H9 (cell line): Measurements from ENCODE around the gene POLDIP3. TPM values are rescaled to one million over a fixed set of nuclear protein-coding genes. Genes with fewer than 3 reads are reported as not detected.
"Not testable (repeated sequence)": the region's sequence is repeated elsewhere in the genome, so short reads cannot be mapped to it uniquely, and the experiment has no call there.

Experiments used
- DNase-seq: peaks from one replicate; pipeline ENCODE4 v3.0.0-alpha.2; 2017
- H2AFZ ChIP-seq: one replicate; pipeline ENCODE4 v1.6.1; 2013; ENCODE audit warnings: mild to moderate bottlenecking, low read length, control low read depth, moderate library complexity
- H2AK5ac ChIP-seq: 2 replicates; pipeline ENCODE4 v1.6.1; 2013; ENCODE audit warnings: low read length, control low read depth, mixed read lengths; ENCODE audit not compliant: insufficient read length
- H2BK120ac ChIP-seq: one replicate; pipeline ENCODE4 v1.6.1; 2013; ENCODE audit warnings: low read depth, mild to moderate bottlenecking, low read length, control low read depth, inconsistent platforms; ENCODE audit not compliant: poor library complexity, severe bottlenecking
- H2BK12ac ChIP-seq: 2 replicates; pipeline ENCODE4 v1.6.1; 2013; ENCODE audit warnings: low read length, control low read depth, mixed read lengths, low read depth; ENCODE audit not compliant: insufficient read length
- H2BK15ac ChIP-seq: 2 replicates; pipeline ENCODE4 v1.6.1; 2013; ENCODE audit warnings: low read depth, low read length, control low read depth
- H2BK20ac ChIP-seq: one replicate; pipeline ENCODE4 v1.6.1; 2013; ENCODE audit warnings: low read depth, mild to moderate bottlenecking, low read length, control low read depth, inconsistent platforms; ENCODE audit not compliant: poor library complexity, severe bottlenecking
- H2BK5ac ChIP-seq: 2 replicates; pipeline ENCODE4 v1.6.1; 2013; ENCODE audit warnings: low read length, control low read depth, mixed read lengths; ENCODE audit not compliant: insufficient read length
- H3K14ac ChIP-seq: 2 replicates; pipeline ENCODE4 v1.6.1; 2013; ENCODE audit warnings: low read length, control low read depth; ENCODE audit not compliant: insufficient read depth
- H3K18ac ChIP-seq: 2 replicates; pipeline ENCODE4 v1.6.1; 2013; ENCODE audit warnings: low read depth, mild to moderate bottlenecking, mixed read lengths, low read length, control low read depth; ENCODE audit not compliant: insufficient read length
- H3K23ac ChIP-seq: 2 replicates; pipeline ENCODE4 v1.6.1; 2013; ENCODE audit warnings: low read length, control low read depth, mixed read lengths, low read depth; ENCODE audit not compliant: insufficient read length
- H3K23me2 ChIP-seq: 2 replicates; pipeline ENCODE4 v1.6.1; 2013; ENCODE audit warnings: low read depth, mild to moderate bottlenecking, mixed read lengths, low read length, control low read depth; ENCODE audit not compliant: insufficient read length, poor library complexity, severe bottlenecking
- H3K27ac ChIP-seq: 2 replicates; pipeline ENCODE4 v1.5.1; 2013; ENCODE audit warnings: low read length, control low read depth, mixed read lengths, low read depth; ENCODE audit not compliant: insufficient read length
- H3K27me3 ChIP-seq: 2 replicates; pipeline ENCODE4 v1.6.1; 2013; ENCODE audit warnings: low read length, control low read depth, inconsistent platforms; ENCODE audit not compliant: insufficient read depth
- H3K4ac ChIP-seq: 2 replicates; pipeline ENCODE4 v1.6.1; 2013; ENCODE audit warnings: low read depth, mild to moderate bottlenecking, control low read depth, inconsistent platforms, low read length, moderate library complexity
- H3K4me1 ChIP-seq: 2 replicates; pipeline ENCODE4 v1.6.1; 2013; ENCODE audit warnings: low read length, control low read depth, inconsistent platforms; ENCODE audit not compliant: insufficient read depth
- H3K4me2 ChIP-seq: 2 replicates; pipeline ENCODE4 v1.6.1; 2013; ENCODE audit warnings: low read length, control low read depth, mixed read lengths; ENCODE audit not compliant: insufficient read length, insufficient read depth
- H3K56ac ChIP-seq: 2 replicates; pipeline ENCODE4 v1.6.1; 2013; ENCODE audit warnings: low read depth, mild to moderate bottlenecking, mixed read lengths, low read length, control low read depth; ENCODE audit not compliant: insufficient read length
- H3K79me1 ChIP-seq: 2 replicates; pipeline ENCODE4 v1.6.1; 2013; ENCODE audit warnings: low read depth, mild to moderate bottlenecking, moderate library complexity, low read length, control low read depth, inconsistent platforms; ENCODE audit not compliant: insufficient read depth, poor library complexity, severe bottlenecking
- H3K79me2 ChIP-seq: 2 replicates; pipeline ENCODE4 v1.6.1; 2013; ENCODE audit warnings: low read length, control low read depth, inconsistent platforms; ENCODE audit not compliant: insufficient read depth
- H3K9ac ChIP-seq: 2 replicates; pipeline ENCODE4 v1.6.1; 2013; ENCODE audit warnings: low read length, control low read depth, mixed read lengths; ENCODE audit not compliant: insufficient read length; ENCODE audit errors: extremely low read depth
- H3K9me3 ChIP-seq: one replicate; pipeline ENCODE4 v1.6.1; 2013; ENCODE audit warnings: low read depth, low read length, inconsistent platforms; ENCODE audit not compliant: control insufficient read depth
- H3T11ph ChIP-seq: one replicate; pipeline ENCODE4 v1.6.1; 2013; ENCODE audit warnings: mild to moderate bottlenecking, low read length, control low read depth, inconsistent platforms
- H4K20me1 ChIP-seq: one replicate; pipeline ENCODE4 v1.6.1; 2013; ENCODE audit not compliant: control insufficient read depth, insufficient read length, insufficient read depth
- H4K5ac ChIP-seq: 2 replicates; pipeline ENCODE4 v1.6.1; 2013; ENCODE audit warnings: low read depth, mild to moderate bottlenecking, mixed read lengths, low read length, control low read depth; ENCODE audit not compliant: insufficient read length
- H4K8ac ChIP-seq: replicated peaks from 2 replicates; pipeline ENCODE4 v1.6.1; 2013; ENCODE audit warnings: low read length, control low read depth, mixed read lengths, low read depth; ENCODE audit not compliant: insufficient read length
- H4K91ac ChIP-seq: 2 replicates; pipeline ENCODE4 v1.6.1; 2013; ENCODE audit warnings: low read depth, mild to moderate bottlenecking, moderate library complexity, mixed read lengths, low read length, control low read depth; ENCODE audit not compliant: insufficient read length
- H3K27ac Mint-ChIP-seq, 3 experiments: 2 replicates in 2 of 3; 3 replicates in 1 of 3; pipeline ENCODE4 v1.8.0; 2020 to 2021; ENCODE audit warnings: mixed read lengths in 3 of 3, mild to moderate bottlenecking in 1 of 3, moderate library complexity in 1 of 3
- H3K27me3 Mint-ChIP-seq: 2 replicates; pipeline ENCODE4 v1.8.0; 2021; ENCODE audit warnings: low read depth, mild to moderate bottlenecking, moderate library complexity, mixed read lengths
- H3K36me3 Mint-ChIP-seq, 3 experiments: 2 replicates in 2 of 3; 3 replicates in 1 of 3; pipeline ENCODE4 v1.8.0; 2020 to 2021; ENCODE audit warnings: low read depth in 3 of 3, mixed read lengths in 3 of 3; ENCODE audit not compliant: insufficient read depth in 1 of 3
- H3K4me1 Mint-ChIP-seq, 2 experiments: 2 replicates each; pipeline ENCODE4 v1.8.0; 2020; ENCODE audit warnings: mixed read lengths in 2 of 2
- H3K4me3 Mint-ChIP-seq, 2 experiments: 2 replicates in 1 of 2; 3 replicates in 1 of 2; pipeline ENCODE4 v1.8.0; 2020 to 2021; ENCODE audit warnings: mild to moderate bottlenecking in 2 of 2, mixed read lengths in 2 of 2, moderate library complexity in 1 of 2
- H3K9me3 Mint-ChIP-seq, 2 experiments: 2 replicates in 1 of 2; 3 replicates in 1 of 2; pipeline ENCODE4 v1.8.0; 2020; ENCODE audit warnings: mild to moderate bottlenecking in 2 of 2, mixed read lengths in 2 of 2, moderate library complexity in 1 of 2
- CTCF ChIP-seq: fragments of 200-600 bp; sonication (generic); conservative IDR thresholded peaks from 3 replicates; pipeline ENCODE4 v1.8.0; 2021; ENCODE audit warnings: antibody characterized with exemption, mild to moderate bottlenecking
- WGBS: extraction: QIAGEN DNeasy Blood & Tissue Kit; methylation state at CpG from one replicate; pipeline ENCODE4 v1.1.7; 2013; ENCODE audit warnings: missing lambda C conversion rate, low lambda C conversion rate, mixed read lengths; ENCODE audit not compliant: insufficient read length; ENCODE audit errors: extremely low coverage; 5-methylcytosine and 5-hydroxymethylcytosine counted together
- total RNA-seq: library from RNA; stranded (reverse); gene quantifications from 2 replicates; pipeline ENCODE4 v1.2.1, GENCODE V29; 2021

POLDIP3 gene
- total RNA-seq, 1 experiment from 2014 or later: 90.8 TPM

GRCh38 chr22:42564699-42565098, 50.0 kb downstream of the POLDIP3 start:
- H4K5ac ChIP-seq: no peak overlapping the region
- H4K8ac ChIP-seq: no peak overlapping the region
- H3K9me3 Mint-ChIP-seq: peaks cover 0 to 3% of the 10 kb centered on the region in 2 experiments; a peak in 1 of 5 replicates
- no peak for DNase-seq
- no peak overlapping the region for H2AK5ac ChIP-seq
- no peak overlapping the region for H3T11ph ChIP-seq
- WGBS: no CpG with 5 or more reads among the region's 17 CpGs
- no peak overlapping the region for H3K4me2 ChIP-seq
- no peak overlapping the region for H3K4ac ChIP-seq
- H3K4me1 ChIP-seq: peaks cover 4% of the 10 kb centered on the region; the same call in 1 of the 2 replicates
- no peaks in the 10 kb centered on the region for H4K20me1 ChIP-seq
- H3K23me2 ChIP-seq: no peaks in the 10 kb centered on the region
- no peaks in the 10 kb centered on the region for H3K79me1 ChIP-seq
- no peak overlapping the region for H3K27ac Mint-ChIP-seq
- H2BK5ac ChIP-seq: no peak overlapping the region
- H3K27me3 ChIP-seq: no peaks in the 10 kb centered on the region
- H3K56ac ChIP-seq: no peak overlapping the region
- H2BK15ac ChIP-seq: no peak overlapping the region
- no peak overlapping the region for H4K91ac ChIP-seq
- H3K79me2 ChIP-seq: no peaks in the 10 kb centered on the region
- no peak overlapping the region for H3K4me3 Mint-ChIP-seq
- H3K4me1 Mint-ChIP-seq: peaks cover 9 to 21% of the 10 kb centered on the region in 2 experiments
- no peak overlapping the region for H2AFZ ChIP-seq
- H3K18ac ChIP-seq: no peak overlapping the region
- H2BK120ac ChIP-seq: no peak overlapping the region
- peaks cover 30% of the 10 kb centered on the region for H3K27me3 Mint-ChIP-seq
- H2BK20ac ChIP-seq: no peak overlapping the region
- peaks cover 0 to 12% (median 3%) of the 10 kb centered on the region in 3 experiments; a peak in 6 of 7 replicates for H3K36me3 Mint-ChIP-seq
- no peak for TF ChIP-seq CTCF
- no peak overlapping the region for H3K14ac ChIP-seq
- H3K23ac ChIP-seq: no peak overlapping the region
- no peaks in the 10 kb centered on the region for H3K9me3 ChIP-seq
- no peak overlapping the region for H2BK12ac ChIP-seq
- H3K27ac ChIP-seq: no peak overlapping the region
- no peak overlapping the region for H3K9ac ChIP-seq

- not testable (repeated sequence) for H3K79me2 ChIP-seq, H4K91ac ChIP-seq, H2BK20ac ChIP-seq, H2BK15ac ChIP-seq, H3K9me3 ChIP-seq, H3K4me2 ChIP-seq, H4K20me1 ChIP-seq, H3K27ac Mint-ChIP-seq, H4K8ac ChIP-seq, H3K56ac ChIP-seq, H3T11ph ChIP-seq, DNase-seq, H3K4ac ChIP-seq, H3K27me3 ChIP-seq, H2BK120ac ChIP-seq, H3K18ac ChIP-seq, H2BK12ac ChIP-seq, H3K14ac ChIP-seq, H3K9ac ChIP-seq, H4K5ac ChIP-seq, H2AK5ac ChIP-seq, H3K27ac ChIP-seq, H3K23ac ChIP-seq, H3K79me1 ChIP-seq, H2BK5ac ChIP-seq, H3K4me1 ChIP-seq, H3K23me2 ChIP-seq, H3K9me3 Mint-ChIP-seq, H2AFZ ChIP-seq, H3K4me3 Mint-ChIP-seq, H3K36me3 Mint-ChIP-seq
- no CpG with 5 or more reads among the region's 3 CpGs for WGBS
- Mint-ChIP-seq H3K4me1 (peaks cover 9 to 21% of the 10 kb centered on the region in 2 experiments), H3K27me3 (peaks cover 35% of the 10 kb centered on the region)
Observed at GRCh38 chr22:42563943-42564342, 50.7 kb downstream of the POLDIP3 start.
